Sigmoid colon (tissue), 4 donors: ENCODE measurements around the gene CLIC6.

ENCODE experiments used
- EP300 ChIP-seq, 4 donors: sonication (generic); formaldehyde crosslinking; IDR thresholded peaks; one replicate each; pipeline ENCODE4 v1.6.1; 2017; ENCODE audit warnings: antibody characterized with exemption in 4 of 4
- POLR2A ChIP-seq, 2 donors: fragments of 450-650 bp; IDR thresholded peaks; one replicate each; pipeline ENCODE4 v1.6.1; 2016; ENCODE audit warnings: antibody characterized with exemption in 2 of 2, mild to moderate bottlenecking in 2 of 2, moderate library complexity in 2 of 2
- POLR2AphosphoS5 ChIP-seq, 4 donors: sonication (generic); formaldehyde crosslinking; IDR thresholded peaks; one replicate each; pipeline ENCODE4 v1.6.1; 2017; ENCODE audit warnings: antibody characterized with exemption in 4 of 4
- TF ChIP-seq, protein P1 (sequence below), 4 experiments: fragments of 450-650 bp in 3 of 4; fragments of 200-600 bp in 1 of 4; IDR thresholded peaks; one replicate each; pipeline ENCODE4 v1.5.1; 2016 to 2019; ENCODE audit warnings: antibody characterized with exemption in 4 of 4, mild to moderate bottlenecking in 3 of 4, moderate library complexity in 2 of 4

DNA sequence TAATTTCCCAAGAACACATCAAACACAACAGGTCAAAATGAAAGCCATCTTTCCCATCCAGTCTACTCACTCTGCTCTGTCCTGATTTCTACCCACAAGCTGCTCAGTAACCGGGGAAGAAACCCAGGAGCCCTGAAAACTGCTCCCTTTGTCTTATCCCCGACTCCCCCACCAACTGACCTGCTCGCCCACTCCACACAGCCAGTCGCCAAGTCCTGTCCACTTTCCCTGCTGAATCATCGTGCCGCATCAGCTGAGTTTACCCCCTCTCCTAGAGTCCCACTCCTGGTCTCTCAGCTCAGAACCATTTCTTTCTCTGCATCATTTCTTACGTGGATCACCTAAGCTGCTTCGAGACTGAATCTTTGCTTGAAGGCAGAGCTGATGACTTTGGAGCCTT, 42.7 kb upstream of the CLIC6 start:
- no peak for TF ChIP-seq EP300 (IDR thresholded peaks at IDR 0.05)
- TF ChIP-seq POLR2AphosphoS5 (IDR thresholded peaks at IDR 0.05): no peak
- TF ChIP-seq, protein P1, sequence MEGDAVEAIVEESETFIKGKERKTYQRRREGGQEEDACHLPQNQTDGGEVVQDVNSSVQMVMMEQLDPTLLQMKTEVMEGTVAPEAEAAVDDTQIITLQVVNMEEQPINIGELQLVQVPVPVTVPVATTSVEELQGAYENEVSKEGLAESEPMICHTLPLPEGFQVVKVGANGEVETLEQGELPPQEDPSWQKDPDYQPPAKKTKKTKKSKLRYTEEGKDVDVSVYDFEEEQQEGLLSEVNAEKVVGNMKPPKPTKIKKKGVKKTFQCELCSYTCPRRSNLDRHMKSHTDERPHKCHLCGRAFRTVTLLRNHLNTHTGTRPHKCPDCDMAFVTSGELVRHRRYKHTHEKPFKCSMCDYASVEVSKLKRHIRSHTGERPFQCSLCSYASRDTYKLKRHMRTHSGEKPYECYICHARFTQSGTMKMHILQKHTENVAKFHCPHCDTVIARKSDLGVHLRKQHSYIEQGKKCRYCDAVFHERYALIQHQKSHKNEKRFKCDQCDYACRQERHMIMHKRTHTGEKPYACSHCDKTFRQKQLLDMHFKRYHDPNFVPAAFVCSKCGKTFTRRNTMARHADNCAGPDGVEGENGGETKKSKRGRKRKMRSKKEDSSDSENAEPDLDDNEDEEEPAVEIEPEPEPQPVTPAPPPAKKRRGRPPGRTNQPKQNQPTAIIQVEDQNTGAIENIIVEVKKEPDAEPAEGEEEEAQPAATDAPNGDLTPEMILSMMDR (IDR thresholded peaks at IDR 0.05): no peak
- no peak for TF ChIP-seq POLR2A (IDR thresholded peaks at IDR 0.05)
